ENCODE measurements around the gene TGM5.

DNA sequence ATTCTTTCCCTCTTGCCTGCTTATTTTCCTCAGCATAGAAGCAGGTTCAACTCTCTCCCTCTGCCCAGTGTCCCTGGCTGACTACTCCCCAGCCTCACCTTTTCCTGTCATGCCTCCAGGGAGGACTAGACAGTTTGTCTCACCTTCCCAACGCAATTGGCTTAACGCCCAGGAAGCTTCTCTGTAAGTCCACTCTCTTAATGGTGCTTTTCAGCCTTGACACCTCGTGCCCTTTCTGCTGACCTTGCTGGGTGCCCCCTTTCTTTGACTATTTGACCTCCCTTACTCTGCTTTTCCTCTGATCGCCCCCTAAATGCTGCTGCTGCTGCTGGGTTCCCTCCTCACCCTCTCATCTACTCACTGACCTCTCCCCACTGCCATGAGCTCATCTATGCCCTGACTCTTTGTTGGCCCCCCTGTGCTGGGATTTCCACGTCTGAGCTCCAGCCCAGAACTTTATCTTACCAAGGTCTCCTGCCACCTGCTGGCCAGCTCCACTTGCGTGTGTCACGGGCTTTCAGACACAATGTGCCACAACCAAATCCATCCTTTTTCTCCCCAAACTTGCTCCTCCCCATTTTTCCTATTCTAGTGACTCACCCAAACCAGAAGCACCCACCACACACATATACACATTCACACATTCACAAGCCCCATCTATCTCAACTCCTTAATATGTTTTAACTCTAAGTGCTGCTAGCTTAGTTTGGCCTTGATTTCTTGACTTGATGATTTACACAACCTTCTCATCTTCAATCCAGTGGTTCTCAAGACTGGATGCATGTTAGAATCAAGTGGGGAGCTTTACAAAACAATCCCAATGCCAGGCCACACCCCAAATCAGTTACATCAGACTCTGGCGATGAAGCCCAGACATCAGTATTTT is 62.5 kb downstream of the TGM5 start:
- TF ChIP-seq, protein P1, sequence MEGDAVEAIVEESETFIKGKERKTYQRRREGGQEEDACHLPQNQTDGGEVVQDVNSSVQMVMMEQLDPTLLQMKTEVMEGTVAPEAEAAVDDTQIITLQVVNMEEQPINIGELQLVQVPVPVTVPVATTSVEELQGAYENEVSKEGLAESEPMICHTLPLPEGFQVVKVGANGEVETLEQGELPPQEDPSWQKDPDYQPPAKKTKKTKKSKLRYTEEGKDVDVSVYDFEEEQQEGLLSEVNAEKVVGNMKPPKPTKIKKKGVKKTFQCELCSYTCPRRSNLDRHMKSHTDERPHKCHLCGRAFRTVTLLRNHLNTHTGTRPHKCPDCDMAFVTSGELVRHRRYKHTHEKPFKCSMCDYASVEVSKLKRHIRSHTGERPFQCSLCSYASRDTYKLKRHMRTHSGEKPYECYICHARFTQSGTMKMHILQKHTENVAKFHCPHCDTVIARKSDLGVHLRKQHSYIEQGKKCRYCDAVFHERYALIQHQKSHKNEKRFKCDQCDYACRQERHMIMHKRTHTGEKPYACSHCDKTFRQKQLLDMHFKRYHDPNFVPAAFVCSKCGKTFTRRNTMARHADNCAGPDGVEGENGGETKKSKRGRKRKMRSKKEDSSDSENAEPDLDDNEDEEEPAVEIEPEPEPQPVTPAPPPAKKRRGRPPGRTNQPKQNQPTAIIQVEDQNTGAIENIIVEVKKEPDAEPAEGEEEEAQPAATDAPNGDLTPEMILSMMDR (IDR thresholded peaks at IDR 0.05) = peak; percentile 68
- TF ChIP-seq EZH2 (IDR thresholded peaks at IDR 0.05; ENCODE audit: borderline replicate concordance, insufficient read depth, low read depth, low read length, poor library complexity, severe bottlenecking) = no peak
